GM04503 (cell line): ENCODE measurements around the gene TNFRSF4.
"Not testable (repeated sequence)": the region's sequence is repeated elsewhere in the genome, so short reads cannot be mapped to it uniquely, and the experiment has no call there.

Experiments
- DNase-seq: peaks from one replicate; pipeline ENCODE4 v3.0.0-alpha.2; 2012; ENCODE audit warnings: low read depth

The TNFRSF4 gene

DNA sequence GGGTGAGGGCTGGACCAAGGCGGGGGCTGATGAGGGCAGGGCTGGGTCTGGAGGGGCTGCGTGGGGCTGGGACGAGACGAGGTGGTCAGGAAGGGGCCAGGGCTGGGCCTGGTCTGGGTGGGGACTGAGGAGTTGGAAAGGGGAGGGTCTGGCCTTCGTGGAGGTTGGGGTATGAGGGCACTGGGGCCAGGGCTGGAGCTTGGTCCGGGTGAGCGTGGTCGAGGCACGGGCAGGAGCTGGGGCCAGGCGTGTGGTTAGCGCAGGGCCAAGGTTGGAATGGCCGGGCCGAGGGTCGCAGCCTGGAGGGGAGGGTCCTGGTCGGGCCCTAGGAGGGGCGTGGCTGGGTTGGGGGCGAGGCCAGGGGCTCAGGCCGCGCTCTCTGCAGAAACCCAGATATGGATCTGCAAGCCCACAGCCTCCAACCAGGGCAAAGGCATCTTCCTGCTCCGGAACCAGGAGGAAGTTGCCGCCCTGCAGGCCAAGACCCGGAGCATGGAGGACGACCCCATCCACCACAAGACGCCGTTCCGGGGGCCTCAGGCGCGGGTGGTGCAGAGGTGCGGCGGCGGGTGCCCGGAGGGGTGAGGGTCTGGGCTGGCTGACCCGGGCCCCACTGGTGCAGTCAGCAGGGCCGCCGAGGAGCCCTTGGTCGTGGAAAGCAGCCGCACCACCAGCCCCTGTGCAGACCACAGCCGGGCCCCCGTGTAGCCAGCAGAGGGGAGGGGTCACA, 31.3 kb downstream of the TNFRSF4 start:
- DNase-seq, result no peak

DNA sequence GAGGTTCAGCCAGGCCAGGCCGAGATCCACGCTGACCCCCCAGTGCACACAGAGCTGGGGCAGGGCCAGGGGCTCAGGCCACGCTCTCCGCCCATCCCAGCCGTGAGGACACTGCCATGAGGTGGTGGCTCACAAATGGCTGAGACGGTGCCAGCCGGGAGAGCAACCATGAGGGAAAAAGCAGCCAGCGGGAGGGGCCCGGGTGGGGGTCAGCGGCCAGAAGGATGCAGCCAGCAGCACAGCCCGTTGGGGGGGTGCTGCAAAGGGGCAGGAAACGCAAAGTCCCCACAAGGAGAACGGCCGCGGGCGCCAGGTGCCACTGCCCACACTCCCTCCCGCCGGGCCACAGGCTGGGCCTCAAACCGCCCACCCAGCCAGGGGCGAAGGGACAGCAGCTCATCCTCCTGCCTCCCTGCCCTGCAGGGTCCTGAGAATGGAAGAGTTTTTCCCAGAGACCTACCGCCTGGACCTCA, 32.0 kb downstream of the TNFRSF4 start:
- DNase-seq, result no peak

DNA sequence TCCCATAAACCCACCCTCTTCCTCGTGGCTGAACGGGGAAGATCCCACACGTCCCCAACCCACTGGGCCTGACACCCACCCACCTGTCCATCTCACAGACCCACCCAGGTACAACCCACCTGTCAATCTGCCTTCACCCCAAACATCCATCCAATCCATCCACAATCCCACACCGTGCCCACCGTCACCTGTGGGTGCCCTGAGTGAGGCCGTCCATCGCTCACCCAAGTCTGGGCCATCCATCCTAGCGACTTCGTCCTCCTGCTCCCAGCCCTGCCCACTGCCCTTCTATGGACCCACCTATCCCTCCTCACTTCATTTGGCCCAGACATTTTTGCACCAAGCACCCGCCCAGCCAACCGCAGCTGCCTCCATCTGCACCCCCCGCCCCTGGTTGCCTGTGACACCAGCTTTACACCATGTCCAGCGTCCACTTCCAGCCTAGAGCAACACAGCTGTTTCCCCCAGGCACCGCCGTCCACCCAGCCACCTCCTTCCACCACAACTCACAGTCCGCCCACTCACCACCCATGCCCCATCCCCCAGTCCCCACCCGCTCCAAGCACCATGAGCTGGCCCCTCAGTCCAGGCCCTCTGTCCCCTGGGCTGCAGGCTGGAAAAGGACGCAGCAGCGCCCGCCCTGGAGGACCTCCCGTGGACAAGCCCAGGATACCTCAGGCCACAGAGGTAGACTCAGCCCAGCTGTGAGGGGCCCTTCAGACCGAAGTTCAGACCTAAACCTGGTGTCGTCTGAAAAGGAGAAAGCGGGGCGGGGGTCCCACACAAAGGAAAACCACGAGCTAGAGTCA, 32.6 kb downstream of the TNFRSF4 start:
- DNase-seq, result no peak

DNA sequence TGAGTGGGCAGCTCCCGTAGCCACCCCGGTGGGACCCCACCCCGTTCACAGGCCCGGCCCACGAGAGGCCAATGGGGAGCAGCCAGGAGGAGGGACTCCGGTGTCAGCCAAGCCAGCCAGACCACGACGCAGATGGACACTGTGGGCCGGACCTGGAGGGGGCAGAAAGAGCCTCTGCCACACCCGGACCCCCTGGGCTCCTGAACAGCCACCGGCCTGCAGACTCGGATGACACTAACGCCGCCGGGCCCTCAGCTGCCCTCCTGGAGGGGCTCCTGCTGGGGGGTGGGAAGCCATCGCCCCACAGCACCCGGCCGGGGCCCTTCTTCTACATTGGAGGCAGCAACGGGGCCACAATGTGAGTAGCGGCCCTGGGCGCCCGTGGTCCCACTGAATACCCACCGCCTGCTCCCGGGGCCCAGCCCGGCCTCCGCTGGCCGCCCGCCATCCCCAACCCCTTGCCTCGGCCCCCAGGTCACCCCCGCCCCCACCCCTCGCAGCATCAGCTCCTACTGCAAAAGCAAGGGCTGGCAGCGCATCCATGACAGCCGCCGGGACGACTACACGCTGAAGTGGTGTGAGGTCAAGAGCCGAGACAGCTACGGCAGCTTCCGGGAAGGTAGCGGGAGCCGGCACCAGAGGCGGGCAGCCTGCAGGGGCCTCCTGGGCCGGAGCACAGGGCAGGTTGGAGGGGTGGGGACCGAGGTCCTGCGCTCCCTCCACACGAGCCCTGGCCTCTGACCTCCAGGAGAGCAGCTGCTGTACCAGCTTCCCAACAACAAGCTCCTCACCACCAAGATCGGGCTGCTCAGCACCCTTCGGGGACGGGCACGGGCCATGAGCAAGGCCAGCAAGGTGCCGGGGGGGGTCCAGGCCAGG, 33.7 kb downstream of the TNFRSF4 start:
- DNase-seq, result no peak

- DNase-seq, result no peak
Measured at GRCh38 chr1:1179346-1179982, 34.5 kb downstream of the TNFRSF4 start.

DNA sequence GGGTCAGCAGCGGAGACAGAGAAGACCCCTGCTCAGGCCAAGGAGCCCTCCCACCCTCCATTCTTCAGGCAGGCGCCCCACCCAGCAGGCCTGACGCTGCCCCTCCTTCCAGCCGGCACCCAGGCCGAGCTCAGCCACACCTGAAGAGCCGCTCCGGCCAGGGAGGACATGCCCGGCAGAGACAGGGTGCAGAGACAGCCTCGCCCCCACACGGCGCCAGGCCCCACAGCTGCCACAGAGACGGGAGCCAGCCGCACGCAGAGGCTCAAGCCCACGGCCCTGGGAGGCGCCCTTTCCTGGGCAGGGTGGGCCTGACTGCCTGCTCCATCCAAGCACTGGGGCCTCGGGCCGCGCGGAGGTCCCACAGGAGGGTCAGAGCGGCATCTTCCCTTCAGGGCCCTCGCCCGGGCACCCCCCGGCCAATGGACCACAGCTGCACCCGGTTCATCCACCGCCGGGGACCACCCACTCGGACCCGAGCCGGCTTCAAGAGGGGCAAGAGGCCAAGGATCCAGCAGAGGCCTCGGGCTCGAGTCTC, 35.1 kb downstream of the TNFRSF4 start:
- DNase-seq, result no peak

- DNase-seq, result no peak
Measured at GRCh38 chr1:1177452-1178206, 36.3 kb downstream of the TNFRSF4 start.

DNA sequence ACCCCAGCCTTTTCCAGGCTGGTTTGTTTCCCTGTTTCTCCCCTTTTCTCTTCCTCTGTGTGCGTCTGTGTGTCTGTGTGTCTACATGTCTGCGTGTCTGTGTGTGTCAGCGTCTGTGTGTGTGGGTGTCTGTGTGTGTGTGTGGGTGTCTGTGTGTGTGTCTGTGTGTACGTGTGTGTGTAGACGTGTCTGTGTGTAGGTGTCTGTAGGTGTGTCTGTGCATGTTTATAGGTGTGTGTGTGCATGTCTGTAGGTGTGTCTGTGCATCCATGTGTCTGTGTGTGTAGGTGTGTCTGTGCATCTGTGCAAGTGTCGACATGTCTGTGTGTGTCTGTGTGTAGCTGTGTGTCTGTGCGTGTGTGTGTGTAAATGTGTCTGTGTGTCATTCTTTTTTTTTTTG, 37.0 kb downstream of the TNFRSF4 start:
- DNase-seq, result no peak

DNA sequence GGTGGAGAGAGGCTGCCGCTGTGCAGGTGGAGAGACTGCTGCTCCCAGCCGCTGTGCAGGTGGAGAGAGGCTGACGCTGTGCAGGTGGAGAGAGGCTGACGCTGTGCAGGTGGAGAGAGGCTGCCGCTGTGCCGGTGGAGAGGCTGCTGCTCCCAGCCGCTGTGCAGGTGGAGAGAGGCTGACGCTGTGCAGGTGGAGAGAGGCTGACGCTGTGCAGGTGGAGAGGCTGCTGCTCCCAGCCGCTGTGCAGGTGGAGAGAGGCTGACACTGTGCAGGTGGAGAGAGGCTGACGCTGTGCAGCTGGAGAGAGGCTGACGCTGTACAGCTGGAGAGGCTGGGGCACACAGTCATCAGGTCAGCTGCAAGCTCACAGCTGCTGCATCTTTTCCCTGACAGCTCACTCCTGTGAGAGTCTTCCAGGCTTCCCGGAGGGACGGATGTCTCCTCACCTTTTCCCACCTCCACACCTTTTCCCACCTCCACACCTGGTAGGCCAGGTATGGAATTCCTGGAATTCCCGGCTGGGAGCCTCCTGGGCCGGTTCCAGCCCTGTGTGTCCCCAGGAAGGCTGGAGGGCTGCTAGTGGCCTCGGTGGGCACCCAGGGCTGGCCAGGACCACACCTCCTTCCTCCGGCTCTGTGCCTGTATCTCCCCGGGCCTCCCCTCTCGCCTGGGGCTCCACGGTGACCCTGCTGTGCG, 37.7 kb downstream of the TNFRSF4 start:
- not testable (repeated sequence) for DNase-seq

DNA sequence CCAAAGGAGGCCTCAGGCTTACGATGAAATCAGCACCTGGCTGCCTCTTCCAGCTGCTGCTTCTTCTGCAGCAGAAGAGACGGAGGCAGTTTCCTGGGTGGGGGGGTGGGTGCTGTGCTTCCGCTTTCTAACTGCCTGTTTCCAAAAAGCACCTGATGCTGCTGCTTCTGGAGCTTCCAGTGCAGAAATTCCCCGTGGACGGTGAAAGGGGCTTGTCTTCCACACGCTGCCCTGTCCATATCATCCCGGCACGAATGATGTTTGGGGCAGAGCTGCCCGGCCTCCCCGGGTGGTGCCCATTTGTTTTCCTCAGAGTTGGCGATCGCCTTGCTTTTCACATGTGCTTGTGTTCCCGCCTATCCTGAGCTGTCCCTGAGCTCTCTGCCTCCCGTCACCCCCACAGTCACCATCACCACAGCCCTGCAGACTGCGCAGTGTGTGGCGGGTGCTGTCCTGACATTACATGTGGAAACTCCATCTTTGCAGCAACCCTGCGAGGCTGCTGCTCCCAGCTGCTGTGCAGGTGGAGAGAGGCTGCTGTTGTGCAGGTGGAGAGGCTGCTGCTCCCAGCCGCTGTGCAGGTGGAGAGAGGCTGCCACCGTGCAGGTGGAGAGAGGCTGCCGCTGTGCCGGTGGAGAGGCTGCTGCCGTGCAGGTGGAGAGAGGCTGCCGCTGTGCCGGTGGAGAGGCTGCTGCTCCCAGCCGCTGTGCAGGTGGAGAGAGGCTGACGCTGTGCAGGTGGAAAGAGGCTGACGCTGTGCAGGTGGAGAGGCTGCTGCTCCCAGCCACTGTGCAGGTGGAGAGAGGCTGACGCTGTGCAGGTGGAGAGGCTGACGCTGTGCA, 38.5 kb downstream of the TNFRSF4 start:
- DNase-seq, result no peak

GRCh38 chr1:1173793-1174415, 40.0 kb downstream of the TNFRSF4 start, which contains the start of gene TTLL10:
TSS of gene TTLL10 (plus strand) at chr1:1173880. CDS start at chr1:1179216, 5,336 bp downstream.
- DNase-seq, result no peak

GRCh38 chr1:1173061-1173792, 40.7 kb downstream of the TNFRSF4 start:
- no peak for DNase-seq

DNA sequence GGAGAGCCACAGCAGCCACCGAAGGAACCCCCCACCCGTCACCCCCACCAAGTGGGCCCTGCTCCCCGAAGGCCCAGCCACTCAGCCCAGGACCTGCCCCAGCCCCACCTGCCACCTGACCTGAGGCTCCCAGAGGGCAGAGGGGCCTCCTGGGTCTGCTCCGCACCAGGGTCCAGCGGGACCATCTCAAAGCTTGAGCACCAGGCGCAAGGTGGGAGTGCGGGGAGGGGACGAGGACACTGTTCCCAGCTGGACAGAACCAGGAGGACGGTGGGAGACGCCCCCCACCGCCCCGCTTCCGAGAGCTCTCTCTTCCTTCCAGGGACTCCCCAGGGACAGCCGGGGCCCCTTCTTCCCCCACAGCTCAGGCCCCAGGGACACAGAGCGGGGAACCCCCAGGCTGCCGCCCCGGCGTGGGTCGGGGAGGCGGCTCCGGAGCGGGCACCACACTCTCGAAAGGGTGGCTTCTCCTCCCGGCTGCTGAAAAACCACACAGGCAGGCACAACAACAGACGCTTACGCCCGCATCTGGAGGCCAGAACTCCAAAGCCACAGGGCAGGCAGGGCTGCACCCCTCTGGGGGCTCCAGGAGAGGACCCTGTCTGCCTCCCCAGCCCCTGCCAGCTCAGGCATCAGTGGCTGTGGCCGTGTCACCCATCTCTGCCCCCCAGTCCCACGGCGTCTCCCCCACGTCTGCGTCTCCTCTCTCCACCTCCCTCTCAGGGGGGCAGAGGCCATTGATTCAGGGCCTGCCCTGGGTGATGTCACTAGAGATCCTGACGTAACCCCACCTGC, 42.2 kb downstream of the TNFRSF4 start:
- DNase-seq, result no peak

DNA sequence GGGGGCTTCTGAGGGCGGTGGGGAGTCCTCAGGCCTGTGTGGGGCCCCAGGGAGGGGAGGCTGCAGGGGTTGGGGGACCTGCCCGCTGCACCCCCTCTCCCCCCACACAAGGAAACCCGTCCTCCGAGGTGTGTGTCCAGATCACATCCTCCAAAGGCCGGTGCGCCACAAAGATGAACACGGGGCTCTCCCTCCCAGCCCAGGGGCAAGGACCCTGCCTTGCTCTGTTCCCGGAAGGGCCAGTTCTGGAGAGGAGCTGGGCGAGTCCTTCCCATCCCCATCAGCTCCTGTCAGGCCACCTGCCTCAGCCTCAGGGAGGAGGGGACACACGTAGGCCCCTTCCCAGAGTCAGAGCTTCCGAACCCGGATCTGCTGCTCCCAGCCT, 42.8 kb downstream of the TNFRSF4 start:
- DNase-seq, result no peak

DNA sequence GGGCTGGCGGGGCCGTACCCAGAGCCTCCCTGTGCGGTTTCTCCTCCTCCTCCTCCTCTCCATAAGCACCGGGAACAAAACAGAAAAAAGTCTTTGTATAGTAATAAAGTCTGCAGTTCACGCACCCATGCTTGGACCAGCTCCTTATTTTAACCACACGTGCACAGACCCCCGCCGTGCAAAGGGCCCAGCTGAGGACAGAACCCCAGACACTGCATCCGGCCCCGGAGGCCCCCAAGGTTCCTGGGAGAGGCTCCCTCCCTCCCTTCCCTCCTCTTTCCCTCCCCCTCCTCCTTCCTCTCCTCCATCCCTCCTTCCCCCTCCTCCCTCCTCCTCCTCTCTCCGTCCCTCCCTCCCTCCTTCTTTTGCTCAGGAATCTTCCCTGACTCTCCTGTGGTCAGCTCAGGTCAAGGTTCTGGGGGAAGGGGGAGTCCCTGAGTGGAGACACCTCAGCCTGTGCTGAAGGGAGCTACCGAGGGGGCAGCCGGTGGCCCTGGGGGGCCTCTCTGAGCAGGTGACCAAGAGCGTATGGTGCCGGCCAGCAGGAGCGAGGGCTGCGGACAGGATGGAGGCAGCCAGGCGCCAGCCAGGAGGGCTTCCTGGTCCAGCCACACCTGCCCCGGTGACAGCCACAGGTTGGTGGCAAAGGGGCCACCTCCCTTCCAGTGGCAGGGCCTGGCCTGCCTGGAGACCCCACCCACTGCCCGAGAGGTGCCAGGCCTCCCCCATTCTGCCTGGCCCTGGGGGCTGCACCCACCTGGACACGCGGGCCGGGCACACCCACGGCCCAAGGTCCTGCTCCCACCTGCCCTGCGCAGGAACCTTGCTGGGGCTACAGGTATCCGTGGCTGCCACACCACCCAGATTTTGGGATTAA, 43.5 kb downstream of the TNFRSF4 start:
- DNase-seq, result no peak
